HCT116 (cell line): ENCODE data around the gene TTC9.

ENCODE experiments used
- CTCF ChIP-seq, 3 experiments: fragments of 200-600 bp in 1 of 3; sonication (generic) in 1 of 3; IDR thresholded peaks in 2 of 3; conservative IDR thresholded peaks in 1 of 3; 2 replicates each; pipeline ENCODE4 v1.5.1; 2012 to 2017; ENCODE audit warnings: low read depth in 2 of 3, low read length in 2 of 3, antibody characterized with exemption in 1 of 3, borderline replicate concordance in 1 of 3, control low read depth in 1 of 3, mild to moderate bottlenecking in 1 of 3, mixed read lengths in 1 of 3, mixed run types in 1 of 3, moderate library complexity in 1 of 3; ENCODE audit not compliant: insufficient read depth in 1 of 3
- EZH2phosphoT487 ChIP-seq: fragments of 200-600 bp; IDR thresholded peaks from 2 replicates; pipeline ENCODE4 v1.6.1; 2018; ENCODE audit warnings: antibody characterized with exemption, borderline replicate concordance
- REST ChIP-seq: IDR thresholded peaks from 2 replicates; pipeline ENCODE4 v1.6.1; 2012; ENCODE audit warnings: low read depth
- SP1 ChIP-seq: IDR thresholded peaks from 2 replicates; pipeline ENCODE4 v1.6.1; 2012; ENCODE audit warnings: low read depth
- ZBTB33 ChIP-seq: IDR thresholded peaks from 2 replicates; pipeline ENCODE4 v1.6.1; 2011; ENCODE audit warnings: mild to moderate bottlenecking, low read length, moderate library complexity; ENCODE audit not compliant: insufficient replicate concordance; ENCODE audit errors: extremely low read depth

GRCh38 chr14:70601162-70601561 lies 40.6 kb upstream of the TTC9 start:
- TF ChIP-seq CTCF (IDR thresholded peaks at IDR 0.05 in 2 of 3, conservative IDR thresholded peaks at IDR 0.05 in 1 of 3; ENCODE audit: borderline replicate concordance in 1 of 3, insufficient read depth in 1 of 3, low read depth in 2 of 3, low read length in 2 of 3) (no peak), SP1 (no peak), EZH2phosphoT487 (no peak), ZBTB33 (no peak), REST (no peak)
